ENCODE measurements around the gene PTPRT. TPM values are rescaled to one million over a fixed set of nuclear protein-coding genes. Genes with fewer than 3 reads are reported as not detected.

The PTPRT gene
- total and polyA plus RNA-seq, 2 experiments from 2014 or later = not detected

- no peak overlapping the region for H3K4me2 ChIP-seq
- Mint-ChIP-seq H3K27me3 (ENCODE audit: insufficient read depth, low read depth, poor library complexity) (peaks cover 4% of the 10 kb centered on the region), H3K36me3 (ENCODE audit: low read depth) (peaks cover 58% of the 10 kb centered on the region), H3K4me1 (no peaks in the 10 kb centered on the region), H3K27ac (no peak overlapping the region), H3K9me3 (peaks cover 98% of the 10 kb centered on the region), H3K4me3 (no peak overlapping the region)
- ATAC-seq (no peak), DNase-seq (ENCODE audit: low spot score) (no peak)
- peaks cover 4% of the 10 kb centered on the region; the same call in 1 of the 2 replicates for H3K36me3 ChIP-seq (ENCODE audit: insufficient read depth)
- no peak overlapping the region for H3K27ac ChIP-seq (ENCODE audit: low read depth)
- no peaks in the 10 kb centered on the region for H4K20me1 ChIP-seq (replicated peaks; ENCODE audit: insufficient read depth)
- H3K4me3 ChIP-seq = no peak overlapping the region
- H3K4me1 ChIP-seq (ENCODE audit: insufficient read depth) = no peaks in the 10 kb centered on the region
- H3F3A ChIP-seq (replicated peaks; ENCODE audit: low read depth) = no peaks in the 10 kb centered on the region
- no peaks in the 10 kb centered on the region for H3K9me2 ChIP-seq (ENCODE audit: insufficient read depth)
- TF ChIP-seq EZH2 (IDR thresholded peaks at IDR 0.05; ENCODE audit: low read depth, unreplicated experiment) (no peak), ETS1 (IDR thresholded peaks at IDR 0.05) (no peak), CREB1 (CRISPR knock-in tag; IDR thresholded peaks at IDR 0.05; ENCODE audit: low read depth) (no peak), NANOG (IDR thresholded peaks at IDR 0.05; ENCODE audit: borderline replicate concordance) (no peak), CTCF (conservative IDR thresholded peaks at IDR 0.05; ENCODE audit: low read depth in 2 of 2) (no peak), POLR2AphosphoS5 (IDR thresholded peaks at IDR 0.05; ENCODE audit: low read depth) (no peak), EZH2phosphoT487 (IDR thresholded peaks at IDR 0.05; ENCODE audit: unreplicated experiment) (no peak), ZNF114 (CRISPR knock-in tag; IDR thresholded peaks at IDR 0.05) (no peak), ZNF462 (CRISPR knock-in tag; IDR thresholded peaks at IDR 0.05) (no peak), STAT1 (IDR thresholded peaks at IDR 0.05; ENCODE audit: unreplicated experiment) (no peak), ZNF331 (CRISPR knock-in tag; IDR thresholded peaks at IDR 0.05; ENCODE audit: low read depth) (no peak), JUNB (IDR thresholded peaks at IDR 0.05; ENCODE audit: unreplicated experiment) (no peak), REST (IDR thresholded peaks at IDR 0.05; ENCODE audit: unreplicated experiment) (no peak)
- H2AFZ ChIP-seq = no peak overlapping the region
- no peaks in the 10 kb centered on the region for H3K27me3 ChIP-seq (ENCODE audit: insufficient read depth)
- no peaks in the 10 kb centered on the region for H3K79me2 ChIP-seq (replicated peaks; ENCODE audit: insufficient read depth)
Measured at GRCh38 chr20:42100137-42100704, 1089.5 kb downstream of the PTPRT start.
